H1 (cell line): ENCODE measurements around the gene EXOC3L1. TPM values are rescaled to one million over a fixed set of nuclear protein-coding genes. Genes with fewer than 3 reads are reported as not detected.

ENCODE experiments used
- CTCF ChIA-PET: fragments of 300-600 bp; sonication (Branson Sonifier 250); formaldehyde crosslinking; loops from one replicate; lab custom pipeline; 2021; ENCODE audit not compliant: partially characterized antibody; lab: Charles Lee
- POLR2A ChIA-PET: fragments of 300-600 bp; sonication (Branson Sonifier 250); formaldehyde crosslinking; loops from one replicate; lab custom pipeline; 2021; ENCODE audit warnings: inconsistent platforms; ENCODE audit not compliant: partially characterized antibody; lab: Charles Lee
- DNase-seq, 2 experiments: peaks; one replicate each; pipeline versions ENCODE4 v3.0.0 to v3.0.0-alpha.2; 2010 to 2022; ENCODE audit warnings: low spot score in 2 of 2, low read depth in 1 of 2, mixed read lengths in 1 of 2
- FAIRE-seq: peaks from 2 replicates; lab custom pipeline; 2011; peaks lifted over from hg19 to GRCh38; lab: Jason Lieb, UNC
- H2AFZ ChIP-seq: 2 replicates; pipeline ENCODE4 v1.8.1; 2012; ENCODE audit warnings: low read length, inconsistent platforms
- H2AK5ac ChIP-seq: 2 replicates; pipeline ENCODE4 v1.6.1; 2013; ENCODE audit warnings: low read depth, low read length
- H2BK120ac ChIP-seq: replicated peaks from 2 replicates; pipeline ENCODE3; 2013; ENCODE audit warnings: low read depth, low read length, inconsistent platforms
- H2BK12ac ChIP-seq: 2 replicates; pipeline ENCODE4 v1.6.1; 2013; ENCODE audit warnings: low read depth, low read length
- H2BK15ac ChIP-seq: 2 replicates; pipeline ENCODE4 v1.6.1; 2013; ENCODE audit warnings: low read length
- H2BK20ac ChIP-seq: 2 replicates; pipeline ENCODE4 v1.6.1; 2013; ENCODE audit warnings: low read length
- H2BK5ac ChIP-seq: 2 replicates; pipeline ENCODE4 v1.6.1; 2013; ENCODE audit warnings: low read depth, low read length
- H3K14ac ChIP-seq: 2 replicates; pipeline ENCODE4 v1.6.1; 2013; ENCODE audit warnings: inconsistent platforms; ENCODE audit not compliant: insufficient read length
- H3K18ac ChIP-seq: 2 replicates; pipeline ENCODE4 v1.6.1; 2013; ENCODE audit warnings: low read length; ENCODE audit errors: extremely low read depth
- H3K23ac ChIP-seq: 2 replicates; pipeline ENCODE4 v1.6.1; 2013; ENCODE audit warnings: inconsistent platforms; ENCODE audit not compliant: insufficient read length
- H3K23me2 ChIP-seq: 2 replicates; pipeline ENCODE4 v1.6.1; 2013; ENCODE audit warnings: low read depth, low read length
- H3K27ac ChIP-seq: 2 replicates; pipeline ENCODE4 v1.6.1; 2011; ENCODE audit warnings: low read depth, low read length, inconsistent platforms
- H3K27me3 ChIP-seq, 4 experiments: replicated peaks in 1 of 4; 1 replicate in 1 of 4; 2 replicates in 3 of 4; pipeline versions ENCODE4 v1.6.1 to v1.8.1; 2011 to 2013; ENCODE audit warnings: low read length in 3 of 4, mild to moderate bottlenecking in 3 of 4, inconsistent platforms in 2 of 4, mixed read lengths in 2 of 4, moderate library complexity in 1 of 4; ENCODE audit not compliant: control insufficient read depth in 3 of 4, insufficient read depth in 3 of 4; ENCODE audit errors: extremely low read depth in 1 of 4
- H3K36me3 ChIP-seq, 4 experiments: 2 replicates each; pipeline versions ENCODE4 v1.6.1 to v1.8.1; 2011 to 2013; ENCODE audit warnings: mild to moderate bottlenecking in 4 of 4, low read length in 3 of 4, moderate library complexity in 2 of 4, control low read depth in 1 of 4, inconsistent platforms in 1 of 4; ENCODE audit not compliant: insufficient read depth in 4 of 4, control insufficient read depth in 2 of 4
- H3K4ac ChIP-seq: replicated peaks from 2 replicates; pipeline ENCODE3; 2013; ENCODE audit warnings: low read length, low read depth, mixed read lengths, inconsistent platforms; ENCODE audit not compliant: insufficient read length
- H3K4me1 ChIP-seq, 4 experiments: replicated peaks in 1 of 4; 1 replicate in 1 of 4; 2 replicates in 3 of 4; pipeline versions ENCODE4 v1.6.1 to v1.8.1; 2011 to 2013; ENCODE audit warnings: low read length in 3 of 4, inconsistent platforms in 2 of 4, mixed read lengths in 1 of 4; ENCODE audit not compliant: insufficient read depth in 4 of 4, control insufficient read depth in 3 of 4
- H3K4me2 ChIP-seq, 2 experiments: 2 replicates each; pipeline versions ENCODE4 v1.6.1 to v1.8.1; 2011 to 2013; ENCODE audit warnings: low read depth in 2 of 2, low read length in 2 of 2, control low read depth in 1 of 2, inconsistent platforms in 1 of 2, mild to moderate bottlenecking in 1 of 2; ENCODE audit not compliant: insufficient read depth in 1 of 2
- H3K4me3 ChIP-seq, 4 experiments: fragments of 200-600, 300-600 bp in 1 of 4; sonication (generic), shearing (Covaris generic), sonication (Bioruptor Twin) in 1 of 4; 2 replicates each; pipeline versions ENCODE4 v1.5.1 to v1.8.1; 2011 to 2016; ENCODE audit warnings: low read length in 4 of 4, low read depth in 3 of 4, control low read depth in 2 of 4, inconsistent platforms in 2 of 4, mild to moderate bottlenecking in 2 of 4, mixed read lengths in 1 of 4, moderate library complexity in 1 of 4; ENCODE audit not compliant: insufficient read depth in 2 of 4; ENCODE audit errors: extremely low read depth in 1 of 4
- H3K56ac ChIP-seq: replicated peaks from 2 replicates; pipeline ENCODE3; 2013; ENCODE audit warnings: low read depth, mild to moderate bottlenecking, mixed read lengths, low read length, inconsistent platforms; ENCODE audit not compliant: insufficient read length
- H3K79me1 ChIP-seq: 2 replicates; pipeline ENCODE4 v1.6.1; 2013; ENCODE audit warnings: low read depth, low read length, control low read depth
- H3K79me2 ChIP-seq, 2 experiments: 2 replicates each; pipeline versions ENCODE4 v1.6.1 to v1.8.1; 2012 to 2013; ENCODE audit warnings: low read length in 2 of 2, mild to moderate bottlenecking in 2 of 2, inconsistent platforms in 1 of 2; ENCODE audit not compliant: insufficient read depth in 2 of 2, control insufficient read depth in 1 of 2
- H3K9ac ChIP-seq, 4 experiments: replicated peaks in 1 of 4; 1 replicate in 1 of 4; 2 replicates in 3 of 4; pipeline versions ENCODE4 v1.6.1 to v1.8.1; 2011 to 2013; ENCODE audit warnings: low read depth in 3 of 4, low read length in 3 of 4, control low read depth in 2 of 4, mild to moderate bottlenecking in 2 of 4, moderate library complexity in 2 of 4, inconsistent platforms in 1 of 4; ENCODE audit errors: extremely low read depth in 1 of 4
- H3K9me3 ChIP-seq, 2 experiments: 2 replicates each; pipeline versions ENCODE4 v1.6.1 to v1.8.1; 2012 to 2013; ENCODE audit warnings: mild to moderate bottlenecking in 2 of 2, moderate library complexity in 2 of 2, control low read depth in 1 of 2, inconsistent platforms in 1 of 2, low read depth in 1 of 2, low read length in 1 of 2, mixed read lengths in 1 of 2; ENCODE audit not compliant: insufficient read depth in 2 of 2
- H4K20me1 ChIP-seq, 2 experiments: replicated peaks in 1 of 2; 2 replicates each; pipeline versions ENCODE3 to v1.8.1; 2011 to 2013; ENCODE audit warnings: inconsistent platforms in 2 of 2, low read length in 2 of 2, mild to moderate bottlenecking in 1 of 2; ENCODE audit not compliant: insufficient read depth in 2 of 2, control insufficient read depth in 1 of 2
- H4K5ac ChIP-seq: 2 replicates; pipeline ENCODE4 v1.6.1; 2013; ENCODE audit warnings: low read length, low read depth, mixed read lengths, inconsistent platforms; ENCODE audit not compliant: insufficient read length
- H4K8ac ChIP-seq: 2 replicates; pipeline ENCODE4 v1.8.0; 2013; ENCODE audit warnings: mild to moderate bottlenecking, moderate library complexity, low read length, inconsistent platforms; ENCODE audit not compliant: insufficient read depth; ENCODE audit errors: extremely low read depth
- H4K91ac ChIP-seq: replicated peaks from 2 replicates; pipeline ENCODE3; 2013; ENCODE audit warnings: low read length, mixed read lengths, inconsistent platforms; ENCODE audit not compliant: insufficient read length
- GTF2F1 ChIP-seq: IDR thresholded peaks from 2 replicates; pipeline ENCODE4 v1.6.1; 2012; ENCODE audit warnings: low read depth, low read length, improper control_type of control experiment, borderline replicate concordance
- NANOG ChIP-seq: IDR thresholded peaks from 2 replicates; pipeline ENCODE4 v1.6.1; 2011; ENCODE audit warnings: low read length, low read depth, mild to moderate bottlenecking, inconsistent platforms; ENCODE audit not compliant: insufficient read depth, poor library complexity, severe bottlenecking
- YY1 ChIP-seq: IDR thresholded peaks from 2 replicates; pipeline ENCODE4 v1.6.1; 2011; ENCODE audit warnings: low read depth, mild to moderate bottlenecking, low read length
- WGBS, 2 experiments: shearing (Covaris generic) in 1 of 2; methylation state at CpG; one replicate each; pipeline versions ENCODE4 v1.1.6 to v1.1.7; 2013 to 2015; ENCODE audit warnings: low lambda C conversion rate in 2 of 2, mixed read lengths in 2 of 2, inconsistent platforms in 1 of 2, low coverage in 1 of 2, missing lambda C conversion rate in 1 of 2; ENCODE audit not compliant: insufficient replicate concordance in 2 of 2, insufficient coverage in 1 of 2, insufficient read length in 1 of 2; ENCODE audit errors: extremely low coverage in 1 of 2, missing lambda C conversion rate in 1 of 2; 5-methylcytosine and 5-hydroxymethylcytosine counted together
- polyA plus RNA-seq, 7 experiments: library from polyadenylated mRNA; depleted of rRNA in 3 of 7; stranded (reverse) in 5 of 7; unstranded in 2 of 7; fragments of >200 nt in 5 of 7; fragments of 200-250 nt in 2 of 7; gene quantifications; 1 replicate in 5 of 7; 2 replicates in 1 of 7; 4 replicates in 1 of 7; pipeline versions ENCODE4 v1.2.1 to v1.2.3, GENCODE V29; 2011 to 2013; ENCODE audit warnings: missing spikeins in 2 of 7, mixed read lengths in 2 of 7
- total RNA-seq: library from RNA; stranded (reverse); fragmentation: NEBNext Ultra II Directional; extraction: Animal tissue kit (Norgen Biotek cat#: 25700); gene quantifications from 2 replicates; pipeline ENCODE4 v1.2.1, GENCODE V29; 2021

The EXOC3L1 gene
- total and polyA plus RNA-seq, 2 of the 8 experiments (the other 6 are each of a cell fraction or from before 2014, with no cell fraction given): 1.3 TPM

DNA sequence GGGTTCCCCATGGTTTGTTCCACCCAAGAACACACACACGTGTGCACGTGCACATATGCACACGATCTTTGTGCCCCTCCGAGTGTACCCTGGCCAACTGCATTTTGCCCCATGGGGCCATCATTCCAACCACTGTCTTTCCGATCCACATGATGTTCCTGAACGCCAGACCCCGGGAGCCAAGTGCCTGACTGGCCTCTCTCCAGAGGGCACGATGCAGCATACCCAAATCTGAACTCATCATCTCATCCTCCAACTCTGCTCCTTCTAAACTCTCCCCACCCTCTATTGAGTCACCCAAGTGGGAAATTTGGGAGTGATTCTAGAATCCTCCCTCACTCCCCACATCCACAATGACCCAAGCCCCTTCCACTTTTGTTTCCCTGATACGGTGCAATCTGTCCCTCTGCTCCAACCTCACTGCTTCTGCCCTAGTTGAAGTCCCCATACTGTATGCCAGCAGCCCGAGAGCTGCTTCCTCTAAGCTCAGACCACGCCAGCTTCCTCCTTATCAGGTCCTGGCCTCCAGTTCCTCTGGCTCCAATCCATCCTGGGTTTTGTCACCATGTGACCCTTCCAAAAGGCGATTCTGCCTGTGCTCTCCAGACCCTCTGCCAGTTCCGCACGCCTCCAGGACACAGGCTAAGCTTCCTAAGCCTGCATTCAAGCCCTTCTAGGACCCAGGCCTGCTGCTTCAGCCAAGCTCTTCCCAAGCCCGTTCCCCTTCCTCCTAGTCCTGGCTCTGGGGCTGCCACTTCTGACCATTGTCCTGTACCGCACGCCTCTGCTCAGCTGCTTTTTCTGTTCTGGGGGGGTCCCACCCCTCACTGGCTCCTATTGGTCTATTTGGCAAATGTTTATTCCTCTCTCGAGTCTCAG, 26.9 kb upstream of the EXOC3L1 start:
- Histone ChIP-seq H3K23me2 (no peaks in the 10 kb centered on the region), H2BK15ac (no peak overlapping the region), H4K20me1 (no peaks in the 10 kb centered on the region), H2BK5ac (no peak overlapping the region), H4K8ac (no peak overlapping the region), H3K27ac (no peak overlapping the region), H4K5ac (no peak overlapping the region), H3K27me3 (peaks cover 0 to 10% (median 7%) of the 10 kb centered on the region in 4 experiments; a peak in 4 of 7 replicates), H2BK12ac (no peak overlapping the region), H3K23ac (no peak overlapping the region), H2AFZ (no peak overlapping the region), H3K79me2 (no peaks in the 10 kb centered on the region), H3K4ac (no peak overlapping the region), H3K36me3 (no peaks in the 10 kb centered on the region), H3K18ac (no peak overlapping the region), H3K56ac (no peak overlapping the region), H3K9ac (no peak overlapping the region), H4K91ac (no peak overlapping the region), H3K79me1 (no peaks in the 10 kb centered on the region), H3K4me2 (no peak overlapping the region), H2BK20ac (no peak overlapping the region), H3K9me3 (no peaks in the 10 kb centered on the region), H3K4me3 (no peak overlapping the region), H3K14ac (no peak overlapping the region), H2BK120ac (no peak overlapping the region), H2AK5ac (no peak overlapping the region), H3K4me1 (no peaks in the 10 kb centered on the region)
- TF ChIP-seq YY1 (no peak), GTF2F1 (no peak), NANOG (no peak)
- ChIA-PET CTCF (interaction anchor here (0.8 to 1.5 kb wide), 3 partner anchors 10 to 22 kb away, joined by 3 to 5 read pairs (median 5); partner anchors contain the start of gene TMEM208), POLR2A (interaction anchor here (1.1 to 1.3 kb wide), 2 partner anchors 10 to 15 kb away, joined by 3 read pairs; partner anchors contain the start of gene TMEM208)
- FAIRE-seq (no peak), DNase-seq (no peak)
- WGBS, 2 experiments: 90% methylated on average over 18 of the region's 18 CpGs; no CpG with 5 or more reads in 1 of the 2 experiments
